GM18498 (cell line): Measurements from ENCODE around the gene PTGIS.

Experiments
- ATAC-seq: cut with Tn5 transposase; IDR thresholded peaks from one replicate; pipeline ENCODE4 v1.9.1; 2021; ENCODE audit warnings: mild to moderate bottlenecking, moderate library complexity; ENCODE audit not compliant: unreplicated experiment

PTGIS gene

DNA sequence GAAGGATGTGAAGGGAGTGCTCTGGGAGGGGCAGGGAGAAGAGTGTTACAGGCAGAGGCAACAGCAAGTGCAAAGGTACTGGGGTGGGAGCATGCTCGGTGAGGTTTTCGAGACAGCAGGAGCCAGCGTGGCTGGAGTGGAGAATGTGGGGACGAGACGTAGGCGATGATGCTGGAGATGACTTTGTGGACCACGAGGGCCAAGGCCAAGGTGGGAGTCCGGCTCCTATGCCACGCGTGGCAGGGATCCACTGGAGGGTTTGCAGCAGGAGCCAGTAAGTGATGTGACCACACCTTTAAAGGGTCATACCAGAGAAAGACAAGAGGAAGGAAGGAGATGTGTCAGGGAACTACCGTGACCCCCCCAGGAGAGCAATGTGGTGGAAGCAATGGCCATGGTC, 7.3 kb downstream of the PTGIS start:
- no peak for ATAC-seq

DNA sequence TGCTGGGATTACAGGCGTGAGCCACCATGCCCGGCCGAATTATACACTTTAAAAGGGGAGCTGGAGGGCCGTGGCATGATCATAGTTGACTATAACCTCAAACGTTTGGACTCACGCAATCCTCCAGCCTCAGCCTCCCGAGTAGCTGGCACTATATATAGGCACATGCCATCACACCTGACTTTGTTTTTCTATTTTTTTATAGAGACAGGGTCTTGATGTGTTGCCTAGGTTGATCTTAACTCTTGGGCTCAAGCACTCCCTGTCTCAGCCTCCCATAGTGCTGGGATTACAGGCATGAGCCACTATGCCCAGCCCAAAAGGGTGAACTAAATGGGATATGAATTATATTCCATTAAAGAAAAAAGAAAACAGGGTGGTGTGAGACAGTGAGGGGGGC, 7.8 kb downstream of the PTGIS start:
- ATAC-seq = no peak

DNA sequence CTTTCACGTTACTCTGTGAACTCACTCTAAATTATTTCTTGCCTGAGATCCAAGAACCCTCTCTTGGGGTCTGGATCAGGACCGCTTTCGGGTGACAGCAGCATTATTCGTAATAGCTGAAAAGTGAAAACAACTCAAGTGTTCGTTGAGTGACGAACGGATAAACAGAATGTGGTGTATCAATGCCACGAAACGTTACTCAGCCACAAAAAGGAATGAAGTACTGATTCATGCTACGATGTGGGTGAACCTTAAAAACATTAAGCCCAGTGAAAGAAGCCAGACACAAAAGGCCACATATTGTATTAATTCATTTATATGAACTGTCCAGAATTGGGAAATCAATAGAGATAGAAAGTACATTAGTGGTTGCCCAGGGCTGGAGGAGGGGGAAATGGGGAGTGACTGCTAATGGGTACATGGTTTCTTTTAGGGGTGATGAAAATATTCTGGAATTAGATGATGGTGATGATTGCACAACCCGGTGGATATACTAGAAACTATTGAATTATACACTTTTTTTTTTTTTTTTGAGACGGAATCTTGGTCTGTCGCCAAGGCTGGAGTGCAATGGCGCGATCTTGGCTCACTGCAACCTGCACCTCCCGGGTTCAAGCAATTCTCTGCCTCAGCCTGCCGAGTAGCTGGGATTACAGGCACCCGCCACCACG, 8.4 kb downstream of the PTGIS start:
- ATAC-seq = no peak

DNA sequence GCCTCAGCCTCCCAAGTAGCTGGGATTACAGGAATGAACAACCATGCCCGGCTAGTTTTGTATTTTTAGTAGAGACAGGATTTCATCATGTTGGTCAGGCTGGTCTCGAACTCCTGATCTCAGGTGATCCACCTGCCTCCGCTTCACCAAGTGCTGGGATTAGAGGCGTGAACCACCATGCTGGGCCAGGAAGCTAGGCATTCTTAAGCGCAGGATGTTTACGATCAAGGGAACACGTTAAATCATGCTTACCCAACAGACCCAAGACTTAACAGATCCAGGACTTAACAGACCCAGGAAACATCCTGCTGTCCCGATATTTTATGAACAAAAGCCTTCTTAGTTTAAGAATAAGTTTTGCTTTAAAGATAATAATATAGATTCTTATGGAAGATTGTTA, 9.1 kb downstream of the PTGIS start:
- ATAC-seq = no peak

DNA sequence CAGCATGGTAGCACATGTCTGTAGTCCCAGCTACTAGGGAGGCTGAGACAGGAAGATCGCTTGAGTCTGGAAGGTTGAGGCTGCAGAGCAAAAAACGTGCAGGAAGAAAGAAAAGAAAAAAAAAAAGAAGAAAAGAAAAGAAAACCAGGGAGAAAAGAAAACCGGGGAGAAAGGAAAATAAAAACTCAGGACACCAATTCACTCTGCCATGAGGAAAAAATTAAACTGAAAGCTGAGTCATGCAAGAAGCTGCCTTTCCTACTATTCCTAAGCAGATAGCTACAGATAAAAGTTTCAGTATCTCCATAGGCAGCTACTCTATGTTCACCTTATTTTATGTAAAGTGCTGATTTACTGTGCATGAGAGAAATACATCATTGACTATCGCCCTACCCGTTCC, 10.5 kb downstream of the PTGIS start:
- no peak for ATAC-seq

DNA sequence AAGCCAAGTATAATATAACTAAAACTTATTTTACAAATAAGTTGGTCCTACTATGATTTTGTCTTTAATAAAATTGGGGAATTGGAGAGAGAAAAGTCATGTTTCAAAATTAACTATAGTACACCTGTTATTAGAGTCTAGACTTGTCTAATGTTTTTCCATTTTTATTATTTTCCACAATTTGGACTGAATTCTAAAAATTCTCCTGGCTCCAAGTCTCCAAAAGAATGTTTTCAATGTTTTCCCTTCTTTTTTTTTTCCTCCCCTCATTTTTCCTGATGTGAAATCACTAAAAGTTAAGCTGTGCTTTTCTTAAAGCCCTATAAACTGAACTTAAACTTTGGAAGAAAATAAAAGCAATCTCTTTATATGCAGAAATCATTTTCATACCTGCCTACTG, 11.3 kb downstream of the PTGIS start:
- ATAC-seq = no peak

DNA sequence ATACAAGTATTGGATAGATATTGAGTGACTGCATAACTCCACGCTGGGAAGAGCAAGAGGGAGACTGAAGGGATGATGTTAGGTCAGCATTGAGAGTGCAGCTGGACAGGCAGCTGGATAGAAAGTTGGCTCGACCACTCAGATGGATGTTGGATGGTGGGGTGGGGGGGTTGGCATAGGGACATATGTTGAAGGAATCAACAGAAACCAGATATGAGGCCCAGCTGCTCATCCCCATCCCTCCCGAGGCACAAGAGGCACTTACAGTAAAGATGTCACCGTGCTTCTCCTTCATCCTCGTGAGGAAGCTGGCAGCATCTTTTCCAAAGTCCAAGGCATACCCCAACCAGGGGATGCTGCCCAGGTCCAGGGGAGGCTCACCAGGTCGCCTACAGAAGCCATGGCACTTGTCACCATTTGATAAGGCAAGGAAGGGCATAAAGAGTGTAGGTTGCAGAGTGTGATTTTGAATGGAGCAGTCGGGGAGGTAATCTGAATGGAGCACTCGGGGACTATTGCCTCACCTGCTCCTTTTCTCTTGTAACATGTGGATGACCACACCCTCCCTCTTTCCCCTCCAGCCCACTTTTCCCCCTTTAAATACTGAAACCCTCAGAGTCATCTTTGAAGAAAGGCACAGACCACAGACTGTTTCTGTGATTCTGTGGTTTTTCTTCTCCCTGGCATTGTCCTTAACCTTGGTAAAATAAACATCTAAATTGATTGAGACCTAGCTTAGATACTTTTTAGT, 18.0 kb downstream of the PTGIS start:
- no peak for ATAC-seq

DNA sequence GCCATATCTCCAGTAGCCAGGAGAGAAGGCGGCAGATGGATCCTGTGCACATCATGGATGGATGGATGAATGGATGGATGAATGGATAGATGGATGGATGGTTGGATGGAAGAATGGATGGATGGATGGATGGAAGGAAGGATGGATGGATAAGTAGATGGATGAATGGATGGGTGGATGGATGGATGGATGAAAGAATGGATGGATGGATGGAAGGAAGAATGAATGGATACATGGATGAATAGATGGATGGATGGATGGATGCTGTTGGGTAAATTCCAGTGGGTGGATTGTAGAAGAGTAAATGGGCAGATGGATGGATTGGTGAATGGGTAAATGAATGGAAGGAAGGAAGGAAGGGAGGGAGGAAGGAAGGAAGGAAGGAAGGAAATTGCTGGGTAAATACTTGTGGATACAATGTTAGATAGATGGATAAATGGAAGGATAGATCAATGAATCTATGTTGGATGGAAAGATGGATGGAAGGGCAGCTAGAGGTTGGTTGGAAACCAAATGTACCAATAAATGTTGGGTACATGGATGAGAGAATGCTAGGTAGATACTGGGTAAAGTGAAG, 19.5 kb downstream of the PTGIS start:
- ATAC-seq = no peak

DNA sequence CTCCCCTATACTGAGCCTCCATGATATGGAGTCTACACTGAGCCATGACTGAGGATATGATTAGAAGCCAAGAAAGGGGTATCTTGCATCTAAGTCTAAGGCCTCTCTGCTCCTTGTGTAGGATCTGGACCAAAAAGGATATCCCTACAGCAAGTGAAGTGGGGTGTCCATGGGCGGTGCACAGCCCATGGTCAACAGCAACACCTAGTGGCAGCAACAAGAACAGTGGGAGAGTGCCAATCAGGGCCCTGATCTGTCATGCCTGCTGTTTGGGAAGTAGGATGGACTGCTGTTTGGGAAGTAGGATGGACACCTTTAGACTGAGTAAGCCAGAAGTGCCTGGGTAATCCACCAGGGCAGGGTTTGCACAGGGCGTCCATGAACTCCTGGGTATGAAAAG, 22.4 kb downstream of the PTGIS start:
- ATAC-seq = no peak

DNA sequence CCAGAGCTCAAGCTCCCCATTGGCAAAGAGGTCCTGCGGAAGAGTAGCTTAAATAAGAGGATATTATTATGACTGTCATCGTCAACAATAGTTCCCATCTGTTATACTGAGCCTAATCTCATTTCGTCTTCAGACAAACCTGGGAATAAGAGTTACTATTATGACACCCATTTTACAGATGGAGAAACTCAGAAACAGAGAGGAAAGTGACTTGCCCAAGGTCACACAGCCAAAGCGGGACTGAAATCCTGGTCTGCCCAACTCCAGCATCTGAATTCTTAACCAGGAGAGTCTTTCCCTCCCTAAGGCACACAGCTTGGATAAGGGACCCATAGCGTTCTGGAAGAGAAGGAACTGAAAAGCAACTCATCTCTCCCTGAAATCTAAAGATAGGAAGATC, 23.4 kb downstream of the PTGIS start:
- no peak for ATAC-seq

DNA sequence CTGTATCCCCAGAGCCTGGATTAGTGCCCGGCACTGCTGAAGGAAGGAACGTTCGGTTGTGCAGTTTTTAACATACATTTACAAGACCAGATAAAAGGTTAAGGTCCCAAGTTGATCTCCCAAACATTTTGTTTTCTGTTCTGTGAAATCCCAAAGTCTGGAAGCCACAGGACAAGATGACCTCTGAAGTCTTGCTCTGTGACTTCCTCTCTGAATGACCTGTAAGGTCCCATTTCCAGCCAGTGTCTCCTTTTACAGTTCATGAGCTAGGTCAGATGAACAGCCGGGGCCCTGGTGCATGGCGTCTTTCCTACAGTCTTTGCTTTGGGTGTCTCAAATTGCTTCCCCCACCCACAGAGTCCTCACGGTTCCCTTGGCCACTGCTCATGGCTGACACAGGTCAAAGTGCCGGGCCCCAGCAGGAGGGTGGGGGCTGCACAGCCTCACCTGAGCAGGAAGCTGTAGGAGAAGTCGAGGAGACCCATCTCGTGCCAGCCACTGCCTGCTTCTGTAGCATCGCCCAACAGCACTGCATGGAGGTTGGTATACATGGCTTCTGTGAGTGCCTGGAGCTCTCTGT, 24.0 kb downstream of the PTGIS start:
- no peak for ATAC-seq

DNA sequence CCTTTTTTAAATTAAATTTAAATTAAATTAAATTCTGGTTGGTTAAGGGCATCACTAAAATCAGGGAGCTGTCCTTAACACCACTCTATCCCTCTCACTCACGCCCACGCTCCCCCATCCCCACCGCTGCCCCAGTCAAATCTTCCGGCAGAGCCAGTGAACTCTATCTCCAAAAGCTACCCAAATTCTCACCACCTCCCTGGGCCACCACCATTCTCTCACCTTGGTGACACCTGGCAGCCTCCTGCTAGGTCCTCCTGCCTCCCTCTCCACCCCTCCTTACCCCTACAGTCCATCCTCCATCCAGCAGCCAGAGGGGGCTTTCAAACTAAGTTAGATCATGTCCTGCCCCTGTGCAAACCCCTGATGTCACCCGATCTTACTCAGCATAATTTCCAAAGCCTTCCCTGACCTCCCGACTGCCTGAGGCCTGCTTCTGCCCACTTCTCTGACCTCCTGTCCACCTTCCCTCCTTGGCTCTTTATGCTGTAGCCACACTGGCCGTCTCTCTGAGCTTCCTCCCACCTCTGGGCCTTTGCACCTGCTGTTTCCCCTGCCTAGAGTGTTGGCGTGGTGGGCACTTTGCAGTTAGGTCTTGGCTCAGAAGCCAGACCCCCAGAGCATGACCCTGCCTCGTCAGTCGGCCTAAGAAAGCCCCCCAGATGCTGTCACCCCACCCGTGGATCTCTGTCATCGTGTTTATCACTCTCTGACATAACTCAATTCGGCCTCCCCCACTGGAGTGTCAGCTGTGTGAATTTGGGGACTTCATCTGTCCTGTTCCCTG, 24.7 kb downstream of the PTGIS start:
- ATAC-seq = no peak

DNA sequence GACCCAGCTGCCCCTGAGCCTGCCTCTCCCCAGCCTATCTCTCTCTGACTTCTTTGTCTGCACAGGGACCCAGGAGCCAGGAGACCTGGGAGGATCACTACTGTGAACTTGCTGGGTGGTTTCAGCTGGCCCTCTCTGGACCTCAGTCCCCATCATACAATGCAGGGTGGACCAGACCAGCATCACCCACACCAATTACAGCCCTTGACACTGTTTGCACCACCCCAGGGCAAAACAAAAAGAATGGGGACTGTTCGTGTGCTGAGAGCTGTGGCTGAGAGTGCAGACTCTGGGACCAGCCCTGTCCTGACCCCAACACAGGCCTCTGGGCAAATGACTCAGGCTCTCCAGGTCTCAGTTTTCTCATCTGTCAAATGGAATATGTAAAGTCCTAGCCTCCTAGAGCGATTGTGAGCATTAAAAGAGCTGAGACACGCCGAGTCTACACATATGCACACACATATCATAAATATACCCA, 25.4 kb downstream of the PTGIS start:
- no peak for ATAC-seq

DNA sequence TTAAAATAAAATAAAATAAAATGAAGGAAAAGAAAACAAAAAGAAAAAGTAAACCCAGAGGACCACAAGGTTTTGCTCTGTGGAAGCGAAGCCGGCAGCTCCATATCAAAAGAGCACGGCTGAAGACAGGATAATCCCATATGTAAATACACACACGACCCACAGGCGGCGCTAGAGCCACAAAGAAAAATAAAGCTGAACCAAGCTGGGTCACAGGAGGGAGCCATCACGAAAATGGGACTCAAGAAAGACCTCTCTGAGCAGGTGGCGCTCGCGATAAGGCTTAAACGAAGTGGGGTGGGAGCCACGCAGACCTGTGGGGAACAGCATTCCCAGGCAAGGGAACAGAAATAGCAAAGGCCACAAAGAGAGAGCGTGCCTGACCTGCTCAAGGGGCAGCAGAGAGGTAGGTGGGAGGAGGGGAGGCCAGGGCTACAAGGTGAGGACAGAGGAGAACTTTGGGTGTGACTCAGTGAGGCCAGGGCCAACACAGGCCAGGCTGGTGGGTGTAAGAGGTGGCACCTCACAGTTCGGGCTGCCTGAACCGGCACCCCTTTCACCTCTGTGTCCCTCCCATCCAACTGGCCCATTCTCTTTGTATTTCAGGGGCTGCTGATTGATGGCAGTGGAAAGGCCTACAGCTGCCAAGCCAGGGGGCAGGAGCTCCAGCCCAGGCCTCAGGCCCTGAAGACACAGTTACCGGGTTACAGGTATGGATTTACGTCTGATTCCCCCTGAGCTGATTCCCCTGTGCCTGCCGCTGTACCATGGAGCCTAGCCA, 26.0 kb downstream of the PTGIS start:
- ATAC-seq = no peak

DNA sequence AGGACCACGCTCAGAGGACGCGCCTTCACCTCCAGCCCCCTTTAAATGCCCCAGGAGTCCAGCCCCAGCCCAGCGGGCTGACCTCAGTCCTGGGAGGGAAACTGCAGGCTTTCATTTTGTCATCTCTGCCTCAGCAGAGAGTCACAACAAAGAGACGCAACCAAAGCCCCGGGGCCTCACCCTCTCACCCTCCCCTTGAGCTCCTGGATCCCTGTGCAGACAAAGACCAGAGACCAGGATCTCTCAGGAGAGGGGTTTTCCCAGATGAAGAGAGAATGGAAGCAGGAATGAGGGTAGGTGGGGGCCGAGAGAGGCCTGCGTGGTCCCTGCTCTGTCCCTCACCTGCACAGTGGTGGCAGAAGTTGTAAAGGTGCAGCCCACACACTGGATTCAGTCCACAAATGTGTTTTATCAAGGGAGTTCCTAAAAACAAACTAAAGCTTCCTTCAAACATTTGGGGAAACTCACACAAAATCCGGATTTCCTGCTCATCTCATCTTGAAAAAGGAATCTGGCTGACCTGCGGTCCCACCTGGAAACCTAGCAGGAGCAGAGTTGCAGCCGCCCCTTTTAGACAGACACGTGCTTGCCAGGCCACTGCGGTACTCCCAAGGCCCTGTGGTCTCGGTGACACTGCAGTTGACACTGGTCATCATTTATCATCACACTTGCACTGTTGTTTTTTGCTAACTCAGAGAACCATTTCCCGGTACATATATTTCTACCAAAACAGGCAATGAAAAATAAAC, 27.1 kb downstream of the PTGIS start:
- ATAC-seq = no peak

DNA sequence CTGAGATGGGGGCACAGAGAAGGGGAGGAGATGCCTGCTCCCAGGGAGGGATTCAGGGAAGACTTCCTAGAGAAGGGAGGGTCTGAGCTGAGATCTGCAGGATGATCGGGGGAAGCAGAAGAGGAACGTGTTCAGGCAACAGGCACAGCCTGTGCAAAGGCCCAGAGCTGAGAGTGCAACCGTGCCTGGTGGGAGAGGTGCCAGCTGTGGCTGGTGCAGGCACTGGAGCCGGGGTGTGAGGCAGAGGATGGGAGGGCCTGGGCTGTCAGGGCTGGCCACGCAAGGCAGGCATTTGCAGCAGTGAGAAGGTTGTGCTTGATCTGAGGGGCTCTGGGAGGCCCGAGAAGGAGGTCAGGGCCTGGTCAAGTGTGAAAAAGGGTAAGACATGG, 27.7 kb downstream of the PTGIS start:
- no peak for ATAC-seq

DNA sequence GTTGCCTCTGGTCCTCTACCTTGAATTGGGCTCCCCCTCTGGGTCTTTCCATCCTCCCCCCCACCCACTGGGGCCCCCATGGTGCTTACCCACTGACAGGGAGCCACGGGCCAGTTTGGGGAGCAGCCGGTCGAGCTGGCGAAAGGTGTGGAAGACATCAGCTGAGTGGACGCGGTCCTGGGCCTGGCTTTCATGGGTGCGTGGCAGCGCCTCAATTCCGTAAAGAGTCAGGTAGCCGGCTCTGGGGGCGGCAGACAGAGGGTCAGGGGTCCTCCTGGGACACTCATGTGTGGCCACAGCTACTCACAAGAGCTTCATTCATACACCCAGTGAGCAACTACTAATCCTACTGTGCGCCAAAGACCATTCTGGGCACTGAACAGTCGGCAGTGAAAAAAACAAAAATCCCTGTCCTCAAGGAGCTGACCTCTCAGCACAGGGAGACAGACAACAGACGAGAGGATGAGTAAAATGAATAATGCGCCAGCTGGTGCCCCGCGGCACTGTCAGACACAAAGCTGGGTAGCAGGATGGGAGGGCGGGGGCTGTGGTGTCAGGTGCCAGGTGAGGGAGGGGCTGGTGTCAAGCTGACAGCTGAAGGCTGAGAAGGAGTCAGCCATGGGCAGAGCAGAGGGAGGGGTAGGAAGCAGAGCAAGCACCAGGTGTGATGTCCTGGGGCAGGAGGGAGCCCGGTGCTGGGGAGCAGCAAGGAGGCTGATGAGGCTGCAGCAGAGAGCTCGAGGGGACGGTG, 28.3 kb downstream of the PTGIS start:
- ATAC-seq = no peak

DNA sequence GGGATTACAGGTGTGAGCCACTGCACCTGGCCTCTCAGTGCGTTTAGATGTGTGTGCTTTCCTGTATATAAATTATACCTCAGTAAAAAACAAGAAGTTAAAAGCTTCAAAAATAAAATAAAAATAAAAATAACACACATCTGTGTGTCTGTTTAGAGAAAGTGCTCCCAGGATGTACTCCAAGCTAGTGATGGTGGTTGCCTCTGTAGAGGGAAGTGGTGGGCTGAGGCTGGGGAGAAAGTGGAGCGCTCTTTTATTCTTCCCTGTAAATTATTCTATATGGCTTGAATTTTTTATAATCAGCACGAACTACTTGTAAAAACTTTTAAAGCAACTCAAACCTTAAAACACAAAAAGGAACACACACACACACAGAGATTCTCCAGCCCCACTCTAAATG, 29.0 kb downstream of the PTGIS start:
- ATAC-seq = no peak

DNA sequence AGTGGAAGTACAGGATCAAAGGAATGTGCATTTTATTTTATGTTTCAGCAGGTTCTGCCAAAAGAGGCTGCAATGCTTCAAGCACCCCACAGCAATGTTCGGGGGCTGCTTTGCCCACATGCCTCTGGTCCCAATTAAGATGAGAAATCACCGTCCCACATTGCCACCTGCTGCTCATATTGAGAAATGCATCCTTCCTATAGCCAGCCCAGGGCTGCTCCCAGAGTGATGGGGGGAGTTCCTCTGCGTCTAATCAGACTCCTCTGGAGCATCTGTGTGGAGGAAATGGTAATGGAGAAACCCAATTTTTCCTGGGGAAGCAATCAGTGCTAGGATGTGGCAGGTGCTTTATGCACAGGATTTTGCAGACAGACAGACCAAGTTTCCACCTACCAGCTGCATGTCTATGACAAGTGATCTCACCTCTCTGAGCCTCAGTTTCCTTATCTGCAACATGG, 33.7 kb downstream of the PTGIS start:
- peak; percentile 59 for ATAC-seq
